SK-N-SH (cell line): ENCODE measurements around the gene SNX21. TPM values are rescaled to one million over a fixed set of nuclear protein-coding genes. Genes with fewer than 3 reads are reported as not detected.

Experiments
- CTCF ChIA-PET: fragments of 300-600, 350-600 bp; formaldehyde crosslinking; extraction: SDS; loops from one replicate; lab custom pipeline; 2021; lab: Yijun Ruan, JAX
- POLR2A ChIA-PET: fragments of 350-600 bp; sonication (Branson Sonifier 250); formaldehyde crosslinking; extraction: SDS; loops from one replicate; lab custom pipeline; 2020; ENCODE audit warnings: antibody characterized with exemption, inconsistent platforms; lab: Yijun Ruan, JAX
- DNase-seq: peaks from one replicate; pipeline ENCODE4 v3.0.0; 2012
- H2AFZ ChIP-seq: fragments of 200-600 bp; sonication (generic); 2 replicates; pipeline ENCODE4 v1.8.1; 2016; ENCODE audit warnings: antibody characterized with exemption, mild to moderate bottlenecking, low read depth
- H3F3A ChIP-seq: fragments of 200-600 bp; sonication (generic); replicated peaks from 2 replicates; pipeline ENCODE3; 2016; ENCODE audit warnings: antibody characterized with exemption, mild to moderate bottlenecking; ENCODE audit not compliant: insufficient read depth
- H3K27ac ChIP-seq, 2 experiments: fragments of 200-500 bp in 1 of 2; fragments of 200-600 bp in 1 of 2; sonication (Bioruptor generic) in 1 of 2; sonication (generic), shearing (Covaris generic) in 1 of 2; 2 replicates each; pipeline versions ENCODE4 v1.5.1 to v1.6.1; 2014 to 2016; ENCODE audit warnings: low read depth in 2 of 2, inconsistent platforms in 1 of 2, low read length in 1 of 2, mild to moderate bottlenecking in 1 of 2, mixed read lengths in 1 of 2
- H3K27me3 ChIP-seq: fragments of 200-600 bp; sonication (generic), shearing (Covaris generic); 2 replicates; pipeline ENCODE4 v1.6.1; 2016; ENCODE audit warnings: mixed run types; ENCODE audit not compliant: insufficient read depth
- H3K36me3 ChIP-seq, 2 experiments: fragments of 200-500 bp in 1 of 2; fragments of 200-600 bp in 1 of 2; sonication (Bioruptor generic) in 1 of 2; sonication (generic) in 1 of 2; replicated peaks in 1 of 2; 2 replicates each; pipeline versions ENCODE3 to v1.5.1; 2014 to 2016; ENCODE audit warnings: low read length in 1 of 2, mild to moderate bottlenecking in 1 of 2; ENCODE audit not compliant: insufficient read depth in 2 of 2, control insufficient read depth in 1 of 2
- H3K4me1 ChIP-seq, 2 experiments: fragments of 200-500 bp in 1 of 2; fragments of 200-600 bp in 1 of 2; sonication (Bioruptor generic) in 1 of 2; sonication (generic), shearing (Covaris generic) in 1 of 2; 2 replicates each; pipeline versions ENCODE4 v1.5.1 to v1.6.1; 2014 to 2016; ENCODE audit warnings: low read depth in 1 of 2, low read length in 1 of 2, mixed run types in 1 of 2; ENCODE audit not compliant: insufficient read depth in 2 of 2, control insufficient read depth in 1 of 2
- H3K4me2 ChIP-seq: fragments of 200-600 bp; sonication (generic), shearing (Covaris generic); 2 replicates; pipeline ENCODE4 v1.6.1; 2017; ENCODE audit warnings: mixed run types
- H3K4me3 ChIP-seq, 2 experiments: fragments of 200-500 bp in 1 of 2; fragments of 200-600 bp in 1 of 2; sonication (Bioruptor generic) in 1 of 2; sonication (generic), shearing (Covaris generic) in 1 of 2; 2 replicates each; pipeline versions ENCODE4 v1.5.1 to v1.8.1; 2014 to 2016; ENCODE audit warnings: low read depth in 2 of 2, inconsistent platforms in 1 of 2, low read length in 1 of 2, mild to moderate bottlenecking in 1 of 2, mixed read lengths in 1 of 2, moderate library complexity in 1 of 2
- H3K79me2 ChIP-seq: fragments of 200-600 bp; sonication (generic); 2 replicates; pipeline ENCODE4 v1.8.1; 2017; ENCODE audit warnings: mild to moderate bottlenecking; ENCODE audit not compliant: insufficient read depth
- H3K9ac ChIP-seq: fragments of 200-600 bp; sonication (generic); 2 replicates; pipeline ENCODE4 v1.6.1; 2017; ENCODE audit warnings: mixed run types
- H3K9me2 ChIP-seq: fragments of 200-600 bp; sonication (generic); 2 replicates; pipeline ENCODE4 v1.6.1; 2017; ENCODE audit warnings: mixed run types
- H3K9me3 ChIP-seq: fragments of 200-600 bp; sonication (generic); 2 replicates; pipeline ENCODE4 v1.6.1; 2017; ENCODE audit warnings: mixed run types, mild to moderate bottlenecking, moderate library complexity
- H4K20me1 ChIP-seq: fragments of 200-600 bp; sonication (generic); 2 replicates; pipeline ENCODE4 v1.6.1; 2017; ENCODE audit warnings: mild to moderate bottlenecking, mixed run types; ENCODE audit not compliant: insufficient read depth
- ELF1 ChIP-seq: IDR thresholded peaks from 2 replicates; pipeline ENCODE4 v1.4.0; 2012
- EP300 ChIP-seq, 2 experiments: IDR thresholded peaks; 2 replicates each; pipeline versions ENCODE4 v1.4.0 to v1.6.1; 2012; ENCODE audit warnings: borderline replicate concordance in 1 of 2, low read depth in 1 of 2, low read length in 1 of 2
- GABPA ChIP-seq: IDR thresholded peaks from 2 replicates; pipeline ENCODE4 v1.4.0; 2012; ENCODE audit warnings: low read depth, mild to moderate bottlenecking
- GATA2 ChIP-seq: sonication (generic); formaldehyde crosslinking; IDR thresholded peaks from 2 replicates; pipeline ENCODE4 v1.5.0; 2020; ENCODE audit warnings: mild to moderate bottlenecking, missing genetic modification reagents
- MXI1 ChIP-seq: IDR thresholded peaks from 2 replicates; pipeline ENCODE4 v1.6.1; 2012; ENCODE audit warnings: mild to moderate bottlenecking, low read depth, low read length, improper control_type of control experiment
- NFIC ChIP-seq: IDR thresholded peaks from 2 replicates; pipeline ENCODE4 v1.4.0; 2012; ENCODE audit warnings: borderline replicate concordance
- POLR2AphosphoS5 ChIP-seq: IDR thresholded peaks from 2 replicates; pipeline ENCODE4 v1.6.1; 2012; ENCODE audit warnings: low read depth, low read length
- RAD21 ChIP-seq: IDR thresholded peaks from 2 replicates; pipeline ENCODE4 v1.6.1; 2012; ENCODE audit warnings: mild to moderate bottlenecking, low read length
- RXRA ChIP-seq: IDR thresholded peaks from 2 replicates; pipeline ENCODE4 v1.4.0; 2012; ENCODE audit warnings: low read depth, mild to moderate bottlenecking, borderline replicate concordance
- SMC3 ChIP-seq: IDR thresholded peaks from 2 replicates; pipeline ENCODE4 v1.6.1; 2012; ENCODE audit warnings: low read depth, low read length, improper control_type of control experiment
- TAF1 ChIP-seq: IDR thresholded peaks from 2 replicates; pipeline ENCODE4 v1.6.1; 2012; ENCODE audit warnings: low read depth, mild to moderate bottlenecking, low read length, moderate library complexity, borderline replicate concordance
- TCF12 ChIP-seq: IDR thresholded peaks from 2 replicates; pipeline ENCODE4 v1.4.0; 2012
- TEAD4 ChIP-seq: IDR thresholded peaks from 2 replicates; pipeline ENCODE4 v1.4.0; 2012; ENCODE audit warnings: mild to moderate bottlenecking, borderline replicate concordance; ENCODE audit not compliant: insufficient read depth
- YY1 ChIP-seq: IDR thresholded peaks from 2 replicates; pipeline ENCODE4 v1.4.0; 2012; ENCODE audit warnings: low read depth, mild to moderate bottlenecking
- WGBS: methylation state at CpG from one replicate; pipeline ENCODE4 v1.1.6; 2017; ENCODE audit warnings: low lambda C conversion rate; 5-methylcytosine and 5-hydroxymethylcytosine counted together
- polyA plus RNA-seq, 3 experiments: library from polyadenylated mRNA; depleted of rRNA; stranded (reverse); fragments of >200 nt; gene quantifications; 2 replicates each; pipeline ENCODE4 v1.2.3, GENCODE V29; 2012
- TF ChIP-seq, protein P1 (sequence below): IDR thresholded peaks from 2 replicates; pipeline ENCODE4 v1.6.1; 2012; ENCODE audit warnings: mild to moderate bottlenecking, low read depth, low read length, moderate library complexity
- TF ChIP-seq, protein P2 (sequence below): IDR thresholded peaks from 2 replicates; pipeline ENCODE4 v1.4.0; 2012; ENCODE audit warnings: low read depth, borderline replicate concordance
- TF ChIP-seq, protein P3 (sequence below): fragments of 200-600 bp; sonication (generic); IDR thresholded peaks from 2 replicates; pipeline ENCODE4 v1.6.1; 2017; ENCODE audit warnings: antibody characterized with exemption, mild to moderate bottlenecking, moderate library complexity
- TF ChIP-seq, protein P4 (sequence below): fragments of 150-350 bp; IDR thresholded peaks from 2 replicates; pipeline ENCODE4 v1.6.1; 2017; ENCODE audit warnings: antibody characterized with exemption, low read length, low read depth, borderline replicate concordance
- TF ChIP-seq, protein P5 (sequence below): IDR thresholded peaks from 2 replicates; pipeline ENCODE4; 2012

Gene SNX21
- polyA plus RNA-seq, 1 of the 3 experiments (the other 2 are of a cell fraction) = 22.1 TPM

DNA sequence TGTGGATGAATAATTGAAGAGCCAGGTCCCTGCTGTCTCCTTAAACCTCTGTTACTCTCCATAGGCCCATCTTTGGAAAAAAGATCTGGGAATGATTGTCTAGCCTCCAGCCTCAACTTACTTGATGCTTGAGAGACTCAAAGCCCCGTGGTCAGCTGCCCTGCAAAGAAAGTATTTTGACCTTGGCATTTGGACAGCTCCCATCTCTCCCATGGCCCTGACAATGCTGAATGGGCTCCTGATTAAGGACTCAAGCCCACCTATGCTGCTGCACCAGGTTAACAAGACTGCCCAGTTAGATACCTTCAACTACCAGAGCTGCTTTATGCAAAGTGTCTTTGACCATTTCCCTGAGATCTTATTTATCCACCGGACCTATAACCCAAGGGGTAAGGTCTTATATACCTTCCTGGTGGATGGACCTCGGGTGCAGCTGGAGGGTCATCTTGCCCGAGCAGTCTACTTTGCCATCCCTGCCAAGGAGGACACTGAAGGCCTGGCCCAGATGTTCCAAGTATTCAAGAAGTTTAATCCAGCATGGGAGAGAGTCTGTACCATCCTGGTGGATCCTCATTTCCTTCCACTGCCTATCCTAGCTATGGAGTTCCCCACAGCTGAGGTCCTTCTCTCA, 49.0 kb downstream of the SNX21 start (continued):
- TF ChIP-seq, protein P1, sequence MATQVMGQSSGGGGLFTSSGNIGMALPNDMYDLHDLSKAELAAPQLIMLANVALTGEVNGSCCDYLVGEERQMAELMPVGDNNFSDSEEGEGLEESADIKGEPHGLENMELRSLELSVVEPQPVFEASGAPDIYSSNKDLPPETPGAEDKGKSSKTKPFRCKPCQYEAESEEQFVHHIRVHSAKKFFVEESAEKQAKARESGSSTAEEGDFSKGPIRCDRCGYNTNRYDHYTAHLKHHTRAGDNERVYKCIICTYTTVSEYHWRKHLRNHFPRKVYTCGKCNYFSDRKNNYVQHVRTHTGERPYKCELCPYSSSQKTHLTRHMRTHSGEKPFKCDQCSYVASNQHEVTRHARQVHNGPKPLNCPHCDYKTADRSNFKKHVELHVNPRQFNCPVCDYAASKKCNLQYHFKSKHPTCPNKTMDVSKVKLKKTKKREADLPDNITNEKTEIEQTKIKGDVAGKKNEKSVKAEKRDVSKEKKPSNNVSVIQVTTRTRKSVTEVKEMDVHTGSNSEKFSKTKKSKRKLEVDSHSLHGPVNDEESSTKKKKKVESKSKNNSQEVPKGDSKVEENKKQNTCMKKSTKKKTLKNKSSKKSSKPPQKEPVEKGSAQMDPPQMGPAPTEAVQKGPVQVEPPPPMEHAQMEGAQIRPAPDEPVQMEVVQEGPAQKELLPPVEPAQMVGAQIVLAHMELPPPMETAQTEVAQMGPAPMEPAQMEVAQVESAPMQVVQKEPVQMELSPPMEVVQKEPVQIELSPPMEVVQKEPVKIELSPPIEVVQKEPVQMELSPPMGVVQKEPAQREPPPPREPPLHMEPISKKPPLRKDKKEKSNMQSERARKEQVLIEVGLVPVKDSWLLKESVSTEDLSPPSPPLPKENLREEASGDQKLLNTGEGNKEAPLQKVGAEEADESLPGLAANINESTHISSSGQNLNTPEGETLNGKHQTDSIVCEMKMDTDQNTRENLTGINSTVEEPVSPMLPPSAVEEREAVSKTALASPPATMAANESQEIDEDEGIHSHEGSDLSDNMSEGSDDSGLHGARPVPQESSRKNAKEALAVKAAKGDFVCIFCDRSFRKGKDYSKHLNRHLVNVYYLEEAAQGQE = no peak
- TF ChIP-seq RAD21 = no peak
- TF ChIP-seq TEAD4 = no peak
- TF ChIP-seq YY1 = no peak
- no peak for TF ChIP-seq SMC3
- TF ChIP-seq, protein P2, sequence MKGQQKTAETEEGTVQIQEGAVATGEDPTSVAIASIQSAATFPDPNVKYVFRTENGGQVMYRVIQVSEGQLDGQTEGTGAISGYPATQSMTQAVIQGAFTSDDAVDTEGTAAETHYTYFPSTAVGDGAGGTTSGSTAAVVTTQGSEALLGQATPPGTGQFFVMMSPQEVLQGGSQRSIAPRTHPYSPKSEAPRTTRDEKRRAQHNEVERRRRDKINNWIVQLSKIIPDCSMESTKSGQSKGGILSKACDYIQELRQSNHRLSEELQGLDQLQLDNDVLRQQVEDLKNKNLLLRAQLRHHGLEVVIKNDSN = no peak
- TF ChIP-seq, all 33 proteins: peak for 0

DNA sequence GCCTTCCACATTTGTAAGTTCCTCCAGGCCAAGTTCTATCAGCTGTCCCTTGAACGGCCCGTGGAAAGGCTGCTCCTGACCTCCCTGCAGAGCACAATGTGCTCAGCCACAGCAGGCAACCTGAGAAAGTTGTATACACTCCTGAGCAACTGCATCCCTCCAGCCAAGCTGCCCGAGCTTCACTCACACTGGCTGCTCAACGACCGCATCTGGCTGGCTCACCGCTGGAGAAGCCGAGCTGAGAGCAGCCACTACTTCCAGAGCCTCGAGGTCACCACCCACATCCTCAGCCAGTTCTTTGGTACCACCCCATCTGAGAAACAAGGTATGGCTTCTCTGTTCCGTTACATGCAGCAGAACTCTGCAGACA, 49.5 kb downstream of the SNX21 start:
- H3K79me2 ChIP-seq = peaks cover 19% of the 10 kb centered on the region
- no peak overlapping the region for H3K9ac ChIP-seq
- 58% methylated on average over 2 of the region's 9 CpGs for WGBS
- DNase-seq = no peak
- H3K4me1 ChIP-seq = peaks cover 3 to 10% of the 10 kb centered on the region in 2 experiments; a peak in 2 of 4 replicates
- H3K9me2 ChIP-seq = no peaks in the 10 kb centered on the region
- peaks cover 3 to 15% of the 10 kb centered on the region in 2 experiments for H3K36me3 ChIP-seq
- H3F3A ChIP-seq = peaks cover 11% of the 10 kb centered on the region
- POLR2A ChIA-PET = interaction anchor here (1.9 kb wide), 1 partner anchor 29 kb away, joined by 5 read pairs; the partner anchor contains the start of gene PLTP
- no peaks in the 10 kb centered on the region for H4K20me1 ChIP-seq
- H3K9me3 ChIP-seq = no peaks in the 10 kb centered on the region
- no peak overlapping the region for H3K4me2 ChIP-seq
- no peak overlapping the region for H3K4me3 ChIP-seq
- TF ChIP-seq, protein P3, sequence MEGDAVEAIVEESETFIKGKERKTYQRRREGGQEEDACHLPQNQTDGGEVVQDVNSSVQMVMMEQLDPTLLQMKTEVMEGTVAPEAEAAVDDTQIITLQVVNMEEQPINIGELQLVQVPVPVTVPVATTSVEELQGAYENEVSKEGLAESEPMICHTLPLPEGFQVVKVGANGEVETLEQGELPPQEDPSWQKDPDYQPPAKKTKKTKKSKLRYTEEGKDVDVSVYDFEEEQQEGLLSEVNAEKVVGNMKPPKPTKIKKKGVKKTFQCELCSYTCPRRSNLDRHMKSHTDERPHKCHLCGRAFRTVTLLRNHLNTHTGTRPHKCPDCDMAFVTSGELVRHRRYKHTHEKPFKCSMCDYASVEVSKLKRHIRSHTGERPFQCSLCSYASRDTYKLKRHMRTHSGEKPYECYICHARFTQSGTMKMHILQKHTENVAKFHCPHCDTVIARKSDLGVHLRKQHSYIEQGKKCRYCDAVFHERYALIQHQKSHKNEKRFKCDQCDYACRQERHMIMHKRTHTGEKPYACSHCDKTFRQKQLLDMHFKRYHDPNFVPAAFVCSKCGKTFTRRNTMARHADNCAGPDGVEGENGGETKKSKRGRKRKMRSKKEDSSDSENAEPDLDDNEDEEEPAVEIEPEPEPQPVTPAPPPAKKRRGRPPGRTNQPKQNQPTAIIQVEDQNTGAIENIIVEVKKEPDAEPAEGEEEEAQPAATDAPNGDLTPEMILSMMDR = no peak
- TF ChIP-seq, protein P4, sequence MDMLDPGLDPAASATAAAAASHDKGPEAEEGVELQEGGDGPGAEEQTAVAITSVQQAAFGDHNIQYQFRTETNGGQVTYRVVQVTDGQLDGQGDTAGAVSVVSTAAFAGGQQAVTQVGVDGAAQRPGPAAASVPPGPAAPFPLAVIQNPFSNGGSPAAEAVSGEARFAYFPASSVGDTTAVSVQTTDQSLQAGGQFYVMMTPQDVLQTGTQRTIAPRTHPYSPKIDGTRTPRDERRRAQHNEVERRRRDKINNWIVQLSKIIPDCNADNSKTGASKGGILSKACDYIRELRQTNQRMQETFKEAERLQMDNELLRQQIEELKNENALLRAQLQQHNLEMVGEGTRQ = no peak
- TF ChIP-seq RXRA (no peak), ELF1 (no peak), GATA2 (no peak), EP300 (IDR thresholded peaks at IDR 0.05; ENCODE audit: borderline replicate concordance in 1 of 2, low read depth in 1 of 2, low read length in 1 of 2) (no peak), MXI1 (no peak), TCF12 (no peak), TAF1 (no peak), NFIC (no peak), TEAD4 (no peak), YY1 (no peak), GABPA (no peak), SMC3 (no peak), POLR2AphosphoS5 (no peak)
- TF ChIP-seq, protein P2 = no peak
- TF ChIP-seq, protein P5, sequence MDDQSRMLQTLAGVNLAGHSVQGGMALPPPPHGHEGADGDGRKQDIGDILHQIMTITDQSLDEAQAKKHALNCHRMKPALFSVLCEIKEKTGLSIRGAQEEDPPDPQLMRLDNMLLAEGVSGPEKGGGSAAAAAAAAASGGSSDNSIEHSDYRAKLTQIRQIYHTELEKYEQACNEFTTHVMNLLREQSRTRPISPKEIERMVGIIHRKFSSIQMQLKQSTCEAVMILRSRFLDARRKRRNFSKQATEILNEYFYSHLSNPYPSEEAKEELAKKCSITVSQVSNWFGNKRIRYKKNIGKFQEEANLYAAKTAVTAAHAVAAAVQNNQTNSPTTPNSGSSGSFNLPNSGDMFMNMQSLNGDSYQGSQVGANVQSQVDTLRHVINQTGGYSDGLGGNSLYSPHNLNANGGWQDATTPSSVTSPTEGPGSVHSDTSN = no peak
- no peak overlapping the region for H3K27ac ChIP-seq
- H3K27me3 ChIP-seq = no peaks in the 10 kb centered on the region
- H2AFZ ChIP-seq = no peak overlapping the region
- CTCF ChIA-PET = interaction anchor here (0.7 to 1.2 kb wide), 5 partner anchors 8 to 112 kb away, joined by 3 to 4 read pairs (median 3); partner anchors contain the start of genes CTSA and NEURL2
